Ascending aorta (tissue), 2 donors: ENCODE data around the gene NPTX1. TPM values are rescaled to one million over a fixed set of nuclear protein-coding genes. Genes with fewer than 3 reads are reported as not detected.

Experiments
- DNase-seq, 2 donors: peaks; one replicate each; pipeline ENCODE4 v3.0.0-alpha.2; 2019; ENCODE audit warnings: low spot score in 2 of 2
- H3K27ac ChIP-seq, 2 donors: fragments of 200-600 bp; sonication (generic); one replicate each; pipeline ENCODE4 v1.5.1; 2016 to 2017; ENCODE audit warnings: mild to moderate bottlenecking in 1 of 2
- H3K27me3 ChIP-seq: fragments of 200-600 bp; sonication (generic); one replicate; pipeline ENCODE4 v1.5.1; 2017
- H3K36me3 ChIP-seq, 2 donors: fragments of 200-600 bp; sonication (generic); one replicate each; pipeline ENCODE4 v1.5.1; 2016
- H3K4me1 ChIP-seq, 2 donors: fragments of 200-600 bp; sonication (generic); one replicate each; pipeline ENCODE4 v1.5.1; 2016 to 2017; ENCODE audit warnings: mild to moderate bottlenecking in 1 of 2
- H3K4me3 ChIP-seq, 2 donors: fragments of 200-600 bp; sonication (generic); one replicate each; pipeline ENCODE4 v1.5.1; 2016 to 2017; ENCODE audit warnings: mild to moderate bottlenecking in 1 of 2
- H3K9me3 ChIP-seq, 2 donors: fragments of 200-600 bp; sonication (generic); one replicate each; pipeline ENCODE4 v1.5.1; 2016
- CTCF ChIP-seq, 3 experiments: fragments of 200-600 bp in 2 of 3; fragments of 450-650 bp in 1 of 3; sonication (generic) in 2 of 3; IDR thresholded peaks; one replicate each; pipeline ENCODE4 v1.5.1; 2016 to 2019; ENCODE audit warnings: antibody characterized with exemption in 3 of 3, mild to moderate bottlenecking in 1 of 3, moderate library complexity in 1 of 3
- intact Hi-C: fragments of 100-400 bp; cut with DNase I; formaldehyde crosslinking; loops from one replicate; pipeline ENCODE4 v1.15.1; 2023
- total RNA-seq: library from RNA; depleted of rRNA; stranded (reverse); fragments of >200 nt; gene quantifications from one replicate; pipeline ENCODE4 v1.1.0, GENCODE V29; 2016

Gene NPTX1
- total RNA-seq, 1 donor from 2014 or later = not detected

GRCh38 chr17:80426671-80427326, 49.6 kb downstream of the NPTX1 start:
- DNase-seq = peak in 1 of 2 donors; percentile 75
- intact Hi-C loops = loop anchor here (1.0 to 10.0 kb wide), 4 partner anchors 149 to 675 kb away; no protein-coding TSS in a partner anchor
- peak; percentile 93 to 96 (median 96) for TF ChIP-seq CTCF (IDR thresholded peaks at IDR 0.05)

GRCh38 chr17:80425835-80426426, 50.5 kb downstream of the NPTX1 start:
- TF ChIP-seq CTCF (IDR thresholded peaks at IDR 0.05) = no peak
- Histone ChIP-seq H3K27me3 (no peaks in the 10 kb centered on the region), H3K4me3 (no peak overlapping the region), H3K36me3 (peaks cover 0 to 31% of the 10 kb centered on the region in 2 donors), H3K4me1 (peaks cover 0 to 5% of the 10 kb centered on the region in 2 donors), H3K9me3 (no peaks in the 10 kb centered on the region), H3K27ac (no peak overlapping the region)
- intact Hi-C loops = loop anchor here (2.0 to 10.0 kb wide), 2 partner anchors 439 to 555 kb away; no protein-coding TSS in a partner anchor
- DNase-seq = no peak

More at GRCh38 chr17:80426671-80427326, 49.6 kb downstream of the NPTX1 start:
- Histone ChIP-seq H3K4me1 (peaks cover 0 to 5% of the 10 kb centered on the region in 2 donors), H3K36me3 (peaks cover 0 to 31% of the 10 kb centered on the region in 2 donors), H3K27me3 (no peaks in the 10 kb centered on the region), H3K9me3 (no peaks in the 10 kb centered on the region), H3K4me3 (no peak overlapping the region), H3K27ac (no peak overlapping the region)

GRCh38 chr17:80424878-80425765, 51.3 kb downstream of the NPTX1 start:
- Histone ChIP-seq H3K4me1 (peaks cover 0 to 5% of the 10 kb centered on the region in 2 donors), H3K36me3 (peaks cover 0 to 28% of the 10 kb centered on the region in 2 donors), H3K4me3 (no peak overlapping the region), H3K27ac (no peak overlapping the region), H3K27me3 (no peaks in the 10 kb centered on the region), H3K9me3 (no peaks in the 10 kb centered on the region)
- intact Hi-C loops = loop anchor here (10.0 kb wide), 1 partner anchor 440 kb away; no protein-coding TSS in a partner anchor
- DNase-seq = no peak
- no peak for TF ChIP-seq CTCF (IDR thresholded peaks at IDR 0.05)

GRCh38 chr17:80424261-80424660, 52.1 kb downstream of the NPTX1 start:
- no peaks in the 10 kb centered on the region for H3K27me3 ChIP-seq
- DNase-seq = no peak
- H3K36me3 ChIP-seq = peaks cover 0 to 20% of the 10 kb centered on the region in 2 donors
- peaks cover 0 to 5% of the 10 kb centered on the region in 2 donors for H3K4me1 ChIP-seq
- H3K9me3 ChIP-seq = no peaks in the 10 kb centered on the region
- no peak for TF ChIP-seq CTCF (IDR thresholded peaks at IDR 0.05)
- H3K27ac ChIP-seq = no peak overlapping the region
- intact Hi-C loops = loop anchor here (10.0 kb wide), 1 partner anchor 441 kb away; no protein-coding TSS in a partner anchor
- no peak overlapping the region for H3K4me3 ChIP-seq

GRCh38 chr17:80423536-80424225, 52.7 kb downstream of the NPTX1 start:
- H3K27ac ChIP-seq = no peak overlapping the region
- peaks cover 0 to 5% of the 10 kb centered on the region in 2 donors for H3K4me1 ChIP-seq
- no peaks in the 10 kb centered on the region for H3K27me3 ChIP-seq
- peaks cover 0 to 14% of the 10 kb centered on the region in 2 donors for H3K36me3 ChIP-seq
- H3K9me3 ChIP-seq = no peaks in the 10 kb centered on the region
- intact Hi-C loops = loop anchor here (10.0 kb wide), 1 partner anchor 441 kb away; no protein-coding TSS in a partner anchor
- DNase-seq = no peak
- H3K4me3 ChIP-seq = no peak overlapping the region
- no peak for TF ChIP-seq CTCF (IDR thresholded peaks at IDR 0.05)
